ENCODE data around the gene ZNF805. TPM values are rescaled to one million over a fixed set of nuclear protein-coding genes. Genes with fewer than 3 reads are reported as not detected.

ZNF805 gene
- total and polyA plus RNA-seq, 2 of the 13 experiments (the other 11 are each of a cell fraction or from before 2014, with no cell fraction given): 5.1 to 12.8 TPM

GRCh38 chr19:57279418-57280164, 39.2 kb downstream of the ZNF805 start (continued):
- peak; percentile 67; the same call in 1 of the 2 replicates for TF ChIP-seq ZNF274 (CRISPR knock-in tag; IDR thresholded peaks at IDR 0.05)
- TF ChIP-seq, protein P1, sequence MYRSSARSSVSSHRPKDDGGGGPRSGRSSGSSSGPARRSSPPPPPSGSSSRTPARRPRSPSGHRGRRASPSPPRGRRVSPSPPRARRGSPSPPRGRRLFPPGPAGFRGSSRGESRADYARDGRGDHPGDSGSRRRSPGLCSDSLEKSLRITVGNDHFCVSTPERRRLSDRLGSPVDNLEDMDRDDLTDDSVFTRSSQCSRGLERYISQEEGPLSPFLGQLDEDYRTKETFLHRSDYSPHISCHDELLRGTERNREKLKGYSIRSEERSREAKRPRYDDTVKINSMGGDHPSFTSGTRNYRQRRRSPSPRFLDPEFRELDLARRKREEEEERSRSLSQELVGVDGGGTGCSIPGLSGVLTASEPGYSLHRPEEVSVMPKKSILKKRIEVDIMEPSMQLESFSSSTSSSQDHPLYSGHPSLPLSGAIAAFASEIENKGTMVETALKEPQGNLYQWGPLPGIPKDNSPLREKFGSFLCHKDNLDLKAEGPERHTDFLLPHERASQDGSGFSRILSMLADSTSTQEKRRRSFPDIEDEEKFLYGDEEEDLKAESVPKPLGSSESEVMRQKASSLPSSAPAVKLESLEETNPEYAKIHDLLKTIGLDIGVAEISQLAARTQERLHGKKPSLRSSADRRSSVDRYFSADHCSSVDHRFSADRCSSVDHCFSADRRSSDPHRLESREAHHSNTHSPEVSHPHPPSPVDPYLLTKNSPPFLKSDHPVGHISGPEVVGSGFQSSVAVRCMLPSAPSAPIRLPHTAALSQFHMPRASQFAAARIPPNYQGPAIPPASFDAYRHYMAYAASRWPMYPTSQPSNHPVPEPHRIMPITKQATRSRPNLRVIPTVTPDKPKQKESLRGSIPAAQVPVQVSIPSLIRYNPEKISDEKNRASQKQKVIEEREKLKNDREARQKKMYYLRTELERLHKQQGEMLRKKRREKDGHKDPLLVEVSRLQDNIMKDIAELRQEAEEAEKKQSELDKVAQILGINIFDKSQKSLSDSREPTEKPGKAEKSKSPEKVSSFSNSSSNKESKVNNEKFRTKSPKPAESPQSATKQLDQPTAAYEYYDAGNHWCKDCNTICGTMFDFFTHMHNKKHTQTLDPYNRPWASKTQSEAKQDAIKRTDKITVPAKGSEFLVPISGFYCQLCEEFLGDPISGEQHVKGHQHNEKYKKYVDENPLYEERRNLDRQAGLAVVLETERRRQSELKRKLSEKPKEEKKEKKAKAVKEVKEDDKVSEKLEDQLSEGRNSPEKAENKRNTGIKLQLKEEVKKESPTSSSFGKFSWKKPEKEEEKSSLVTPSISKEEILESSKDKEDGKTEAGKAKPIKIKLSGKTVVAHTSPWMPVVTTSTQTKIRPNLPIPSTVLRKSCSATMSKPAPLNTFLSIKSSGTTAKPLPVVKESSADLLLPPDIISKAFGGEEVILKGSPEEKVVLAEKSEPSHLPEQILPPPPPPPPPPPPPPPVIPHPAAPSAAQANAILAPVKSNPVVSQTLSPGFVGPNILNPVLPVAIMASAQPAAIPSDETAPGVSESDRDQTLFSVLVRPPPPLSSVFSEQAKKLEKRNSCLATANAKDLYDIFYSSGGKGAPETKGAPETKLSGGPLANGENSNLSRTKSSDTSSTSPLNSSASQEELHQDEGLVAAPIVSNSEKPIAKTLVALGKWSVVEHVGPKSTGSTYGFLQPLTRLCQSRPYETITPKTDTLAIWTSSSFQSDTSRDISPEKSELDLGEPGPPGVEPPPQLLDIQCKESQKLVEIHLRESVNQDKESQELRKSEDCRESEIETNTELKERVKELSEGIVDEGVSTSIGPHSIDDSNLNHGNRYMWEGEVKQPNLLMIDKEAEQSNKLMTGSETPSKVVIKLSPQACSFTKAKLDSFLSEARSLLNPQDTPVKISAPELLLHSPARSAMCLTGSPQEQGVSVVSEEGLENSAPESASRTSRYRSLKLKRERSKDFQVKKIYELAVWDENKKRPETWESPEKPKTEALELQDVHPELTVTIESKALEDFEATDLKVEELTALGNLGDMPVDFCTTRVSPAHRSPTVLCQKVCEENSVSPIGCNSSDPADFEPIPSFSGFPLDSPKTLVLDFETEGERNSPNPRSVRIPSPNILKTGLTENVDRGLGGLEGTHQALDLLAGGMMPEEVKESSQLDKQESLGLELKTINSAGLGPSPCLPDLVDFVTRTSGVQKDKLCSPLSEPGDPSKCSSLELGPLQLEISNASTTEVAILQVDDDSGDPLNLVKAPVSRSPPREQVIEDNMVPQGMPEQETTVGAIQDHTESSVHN (CRISPR knock-in tag; IDR thresholded peaks at IDR 0.05): no peak
- TF ChIP-seq ZNF761 (CRISPR knock-in tag; conservative IDR thresholded peaks at IDR 0.05): no peak
- TF ChIP-seq, protein P2, sequence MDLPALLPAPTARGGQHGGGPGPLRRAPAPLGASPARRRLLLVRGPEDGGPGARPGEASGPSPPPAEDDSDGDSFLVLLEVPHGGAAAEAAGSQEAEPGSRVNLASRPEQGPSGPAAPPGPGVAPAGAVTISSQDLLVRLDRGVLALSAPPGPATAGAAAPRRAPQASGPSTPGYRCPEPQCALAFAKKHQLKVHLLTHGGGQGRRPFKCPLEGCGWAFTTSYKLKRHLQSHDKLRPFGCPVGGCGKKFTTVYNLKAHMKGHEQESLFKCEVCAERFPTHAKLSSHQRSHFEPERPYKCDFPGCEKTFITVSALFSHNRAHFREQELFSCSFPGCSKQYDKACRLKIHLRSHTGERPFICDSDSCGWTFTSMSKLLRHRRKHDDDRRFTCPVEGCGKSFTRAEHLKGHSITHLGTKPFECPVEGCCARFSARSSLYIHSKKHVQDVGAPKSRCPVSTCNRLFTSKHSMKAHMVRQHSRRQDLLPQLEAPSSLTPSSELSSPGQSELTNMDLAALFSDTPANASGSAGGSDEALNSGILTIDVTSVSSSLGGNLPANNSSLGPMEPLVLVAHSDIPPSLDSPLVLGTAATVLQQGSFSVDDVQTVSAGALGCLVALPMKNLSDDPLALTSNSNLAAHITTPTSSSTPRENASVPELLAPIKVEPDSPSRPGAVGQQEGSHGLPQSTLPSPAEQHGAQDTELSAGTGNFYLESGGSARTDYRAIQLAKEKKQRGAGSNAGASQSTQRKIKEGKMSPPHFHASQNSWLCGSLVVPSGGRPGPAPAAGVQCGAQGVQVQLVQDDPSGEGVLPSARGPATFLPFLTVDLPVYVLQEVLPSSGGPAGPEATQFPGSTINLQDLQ (CRISPR knock-in tag; IDR thresholded peaks at IDR 0.05): no peak
- TF ChIP-seq ZFP36L2 (CRISPR knock-in tag; IDR thresholded peaks at IDR 0.05): no peak
- TF ChIP-seq ZNF746 (CRISPR knock-in tag; IDR thresholded peaks at IDR 0.05): no peak; the same call in 1 of the 2 replicates
- TF ChIP-seq, protein P3, sequence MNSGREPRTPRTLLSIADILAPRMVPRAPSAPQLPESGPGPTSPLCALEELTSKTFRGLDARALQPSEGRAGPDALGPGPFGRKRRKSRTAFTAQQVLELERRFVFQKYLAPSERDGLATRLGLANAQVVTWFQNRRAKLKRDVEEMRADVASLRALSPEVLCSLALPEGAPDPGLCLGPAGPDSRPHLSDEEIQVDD (CRISPR knock-in tag; IDR thresholded peaks at IDR 0.05; ENCODE audit: borderline replicate concordance): no peak
- TF ChIP-seq AFF4 (CRISPR knock-in tag; IDR thresholded peaks at IDR 0.05): no peak
- no peak for TF ChIP-seq ZBTB7B (CRISPR knock-in tag; IDR thresholded peaks at IDR 0.05)
- no peak for TF ChIP-seq RBAK (CRISPR knock-in tag; IDR thresholded peaks at IDR 0.05)
- peak; percentile 48; the same call in 1 of the 2 replicates for TF ChIP-seq PPARG (CRISPR knock-in tag; conservative IDR thresholded peaks at IDR 0.05)
- TF ChIP-seq, protein P4, sequence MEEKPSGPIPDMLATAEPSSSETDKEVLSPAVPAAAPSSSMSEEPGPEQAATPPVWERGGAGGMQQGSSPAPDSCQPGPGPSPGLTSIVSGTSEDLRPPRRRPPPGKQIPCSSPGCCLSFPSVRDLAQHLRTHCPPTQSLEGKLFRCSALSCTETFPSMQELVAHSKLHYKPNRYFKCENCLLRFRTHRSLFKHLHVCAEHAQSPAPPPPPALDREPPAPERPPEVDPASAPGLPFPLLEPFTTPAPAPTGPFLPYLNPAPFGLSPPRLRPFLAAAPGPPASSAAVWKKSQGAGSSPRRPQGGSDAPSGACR (CRISPR knock-in tag; IDR thresholded peaks at IDR 0.05): no peak

Measured in HepG2 (cell line).